SU-DHL-6 (cell line): ENCODE data around the gene CCDC7.

Experiments used
- H2AFZ ChIP-seq: fragments of 200-600 bp; sonication (generic); 2 replicates; pipeline ENCODE4 v1.6.1; 2014; ENCODE audit warnings: low read depth, mild to moderate bottlenecking, moderate library complexity, mixed read lengths, antibody characterized with exemption, low read length; ENCODE audit not compliant: severe bottlenecking
- H3F3A ChIP-seq: fragments of 200-600 bp; shearing (Covaris generic); 2 replicates; pipeline ENCODE4 v1.6.0; 2016; ENCODE audit warnings: antibody characterized with exemption, mild to moderate bottlenecking; ENCODE audit not compliant: insufficient read depth
- H3K27ac ChIP-seq: fragments of 200-600 bp; sonication (generic); 2 replicates; pipeline ENCODE4 v1.5.1; 2016; ENCODE audit warnings: low read depth, mild to moderate bottlenecking, low read length, moderate library complexity, mixed read lengths
- H3K27me3 ChIP-seq: fragments of 200-600 bp; sonication (generic), shearing (Covaris generic); 2 replicates; pipeline ENCODE4 v1.6.0; 2014; ENCODE audit warnings: mild to moderate bottlenecking, low read length
- H3K36me3 ChIP-seq: fragments of 200-600 bp; sonication (generic); 2 replicates; pipeline ENCODE4 v1.6.1; 2014; ENCODE audit warnings: mild to moderate bottlenecking, low read length, mixed read lengths
- H3K4me2 ChIP-seq: fragments of 300-600, 200-600 bp; shearing (Covaris generic), sonication (generic); 2 replicates; pipeline ENCODE4 v1.6.0; 2014; ENCODE audit warnings: low read length, low read depth, mild to moderate bottlenecking; ENCODE audit not compliant: poor library complexity, severe bottlenecking
- H3K4me3 ChIP-seq: fragments of 200-600 bp; sonication (generic); 2 replicates; pipeline ENCODE4 v1.5.1; 2014; ENCODE audit warnings: antibody characterized with exemption, low read length, mild to moderate bottlenecking, mixed read lengths; ENCODE audit not compliant: insufficient read depth, poor library complexity, severe bottlenecking
- H3K79me2 ChIP-seq: fragments of 200-600 bp; sonication (generic); 2 replicates; pipeline ENCODE4 v1.6.1; 2014; ENCODE audit warnings: mild to moderate bottlenecking, low read length, moderate library complexity; ENCODE audit not compliant: insufficient read depth
- H3K9ac ChIP-seq: fragments of 200-600 bp; sonication (generic); 2 replicates; pipeline ENCODE4 v1.7.0; 2014; ENCODE audit warnings: mild to moderate bottlenecking, low read length
- H3K9me2 ChIP-seq: fragments of 200-600 bp; sonication (generic); replicated peaks from 2 replicates; pipeline ENCODE4 v1.6.1; 2014; ENCODE audit warnings: low read length; ENCODE audit not compliant: insufficient read depth
- H3K9me3 ChIP-seq: fragments of 200-600 bp; sonication (generic); 2 replicates; pipeline ENCODE4 v1.6.1; 2014; ENCODE audit warnings: low read length, mixed read lengths; ENCODE audit not compliant: insufficient read depth
- H4K20me1 ChIP-seq: fragments of 200-600 bp; sonication (generic); 2 replicates; pipeline ENCODE4 v1.6.1; 2014; ENCODE audit warnings: low read depth, mild to moderate bottlenecking, antibody characterized with exemption, low read length, moderate library complexity, mixed read lengths
- CTCF ChIP-seq: fragments of 200-600 bp; sonication (generic); IDR thresholded peaks from one replicate; pipeline ENCODE4 v1.5.1; 2017; ENCODE audit warnings: antibody characterized with exemption, mild to moderate bottlenecking, low read length, moderate library complexity; ENCODE audit not compliant: insufficient read depth, poor library complexity, severe bottlenecking
- EZH2phosphoT487 ChIP-seq: fragments of 200-600 bp; sonication (generic), shearing (Covaris generic); conservative IDR thresholded peaks from 2 replicates; pipeline ENCODE4 v1.6.1; 2018; ENCODE audit warnings: mild to moderate bottlenecking, antibody characterized with exemption, low read length, moderate library complexity, mixed read lengths

The CCDC7 gene

GRCh38 chr10:32846974-32847373 lies 401.0 kb downstream of the CCDC7 start:
- Histone ChIP-seq H3K4me3 (no peak overlapping the region), H3K9ac (no peak overlapping the region), H4K20me1 (no peaks in the 10 kb centered on the region), H3K27ac (no peak overlapping the region), H3K4me2 (no peak overlapping the region), H3K27me3 (no peaks in the 10 kb centered on the region), H3K36me3 (no peaks in the 10 kb centered on the region), H3K9me2 (no peaks in the 10 kb centered on the region), H3F3A (no peaks in the 10 kb centered on the region), H3K9me3 (no peaks in the 10 kb centered on the region), H2AFZ (no peak overlapping the region), H3K79me2 (no peaks in the 10 kb centered on the region)
- TF ChIP-seq CTCF (no peak), EZH2phosphoT487 (no peak)

DNA sequence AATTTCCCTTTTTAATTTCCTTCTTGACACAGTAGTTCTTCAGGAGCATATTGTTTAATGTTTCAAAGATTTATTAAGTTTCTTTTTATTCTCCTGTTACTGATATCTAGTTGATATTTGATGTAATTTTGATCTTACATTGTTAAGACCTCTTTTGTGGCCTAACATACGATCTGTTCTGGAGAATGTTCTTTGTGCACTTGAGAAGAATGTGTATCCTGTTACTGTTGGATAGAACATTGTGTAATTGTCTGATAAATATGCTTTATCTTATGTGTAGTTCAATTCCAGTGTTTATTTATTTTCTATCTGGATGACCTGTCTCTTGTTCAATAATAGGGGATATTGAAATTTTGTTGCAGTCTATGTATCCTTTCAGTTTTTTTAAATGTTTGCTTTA lies 405.4 kb downstream of the CCDC7 start:
- Histone ChIP-seq H2AFZ (no peak overlapping the region), H3K9me3 (no peaks in the 10 kb centered on the region), H3K9me2 (no peaks in the 10 kb centered on the region), H3K4me3 (no peak overlapping the region), H3K36me3 (no peaks in the 10 kb centered on the region), H3K79me2 (no peaks in the 10 kb centered on the region), H4K20me1 (no peaks in the 10 kb centered on the region), H3K27me3 (no peaks in the 10 kb centered on the region), H3K27ac (no peak overlapping the region), H3K4me2 (no peak overlapping the region), H3F3A (no peaks in the 10 kb centered on the region), H3K9ac (no peak overlapping the region)
- TF ChIP-seq CTCF = no peak
- TF ChIP-seq EZH2phosphoT487 = no peak

DNA sequence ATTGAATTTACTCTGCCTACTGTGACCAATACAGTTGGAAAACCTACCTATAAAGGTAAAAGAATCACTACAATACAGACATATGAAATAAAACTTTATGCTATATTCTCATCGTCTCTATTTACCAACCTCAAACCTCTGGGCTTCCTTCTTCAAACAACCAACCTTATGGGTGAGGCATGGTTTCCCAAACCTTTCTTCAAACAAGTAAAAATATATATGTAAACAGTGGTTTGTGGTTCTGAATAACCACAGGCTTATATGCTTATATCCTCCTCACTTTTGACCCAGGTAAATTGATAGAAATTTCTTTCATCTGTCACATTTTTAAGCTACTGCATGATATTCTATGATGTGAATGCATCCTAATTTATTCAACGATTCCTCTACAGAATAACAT lies 408.5 kb downstream of the CCDC7 start:
- Histone ChIP-seq H3K9me2 (no peaks in the 10 kb centered on the region), H3K4me3 (no peak overlapping the region), H4K20me1 (no peaks in the 10 kb centered on the region), H3K79me2 (no peaks in the 10 kb centered on the region), H3K27me3 (no peaks in the 10 kb centered on the region), H3K9ac (no peak overlapping the region), H3F3A (no peaks in the 10 kb centered on the region), H3K9me3 (no peaks in the 10 kb centered on the region), H3K27ac (no peak overlapping the region), H3K36me3 (no peaks in the 10 kb centered on the region), H3K4me2 (no peak overlapping the region), H2AFZ (no peak overlapping the region)
- TF ChIP-seq EZH2phosphoT487 = no peak
- TF ChIP-seq CTCF = no peak

- no peak overlapping the region for H2AFZ ChIP-seq
- TF ChIP-seq EZH2phosphoT487 (no peak), CTCF (no peak)
- no peaks in the 10 kb centered on the region for H3K79me2 ChIP-seq
- no peaks in the 10 kb centered on the region for H3K27me3 ChIP-seq
- H3K4me2 ChIP-seq = no peak overlapping the region
- H3K36me3 ChIP-seq = no peaks in the 10 kb centered on the region
- H3K9me3 ChIP-seq = no peaks in the 10 kb centered on the region
- no peak overlapping the region for H3K27ac ChIP-seq
- H3K9ac ChIP-seq = no peak overlapping the region
- H3F3A ChIP-seq = no peaks in the 10 kb centered on the region
- no peak overlapping the region for H3K4me3 ChIP-seq
- no peaks in the 10 kb centered on the region for H3K9me2 ChIP-seq
- no peaks in the 10 kb centered on the region for H4K20me1 ChIP-seq
These were observed 419.2 kb downstream of the CCDC7 start for GRCh38 chr10:32865170-32865569.
